Skin of body (tissue), 2 donors: ENCODE data around the gene MILR1. TPM values are rescaled to one million over a fixed set of nuclear protein-coding genes. Genes with fewer than 3 reads are reported as not detected.
"Not testable (repeated sequence)": the region's sequence is repeated elsewhere in the genome, so short reads cannot be mapped to it uniquely, and the experiment has no call there.

ENCODE experiments used
- DNase-seq: peaks from one replicate; lab custom pipeline; 2025; lab: John Stamatoyannopoulos, UW
- total RNA-seq: library from RNA; depleted of rRNA; stranded (reverse); fragments of >200 nt; gene quantifications from one replicate; pipeline ENCODE4 v1.2.3, GENCODE V29; 2014

Gene MILR1
- total RNA-seq, 1 donor from 2014 or later = 5.2 TPM

DNA sequence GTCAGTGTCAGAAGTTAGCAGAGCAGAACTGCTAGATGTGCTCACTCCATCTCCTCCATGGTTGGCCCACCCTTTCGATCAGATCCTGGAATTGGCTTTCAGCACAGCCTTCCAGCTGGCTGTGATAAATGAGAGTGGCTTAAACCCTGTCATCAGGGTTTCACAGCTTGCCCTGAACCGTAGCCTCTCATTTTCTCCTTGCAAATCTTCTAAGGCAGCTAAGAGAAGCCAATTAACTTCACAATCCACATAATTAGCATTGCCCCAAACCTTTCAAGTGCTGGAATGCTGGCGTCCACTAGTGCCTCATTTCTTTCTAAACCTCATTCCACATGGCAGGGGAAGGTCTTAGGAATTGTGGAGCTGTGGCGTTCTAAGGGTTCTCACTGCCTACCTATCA is 21.7 kb downstream of the MILR1 start:
- no peak for DNase-seq

DNA sequence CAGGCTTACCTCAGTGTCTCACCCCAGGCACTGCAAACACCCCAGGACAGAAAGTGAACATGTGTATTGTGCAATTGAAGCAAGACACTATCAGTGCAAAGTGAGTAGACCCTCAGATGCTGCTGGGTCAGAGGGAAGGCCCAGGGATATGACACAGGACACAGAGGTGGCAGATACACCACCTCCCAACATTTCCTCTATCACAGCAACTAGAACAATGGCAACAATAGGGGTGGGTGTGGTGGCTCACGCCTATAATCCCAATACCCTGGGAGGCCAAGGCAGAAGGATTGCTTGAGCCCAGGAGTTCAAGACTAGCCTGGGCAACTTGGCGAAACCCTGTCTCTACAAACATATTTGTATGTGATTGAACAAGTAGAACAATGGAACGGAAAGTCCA is 22.5 kb downstream of the MILR1 start:
- DNase-seq = no peak

DNA sequence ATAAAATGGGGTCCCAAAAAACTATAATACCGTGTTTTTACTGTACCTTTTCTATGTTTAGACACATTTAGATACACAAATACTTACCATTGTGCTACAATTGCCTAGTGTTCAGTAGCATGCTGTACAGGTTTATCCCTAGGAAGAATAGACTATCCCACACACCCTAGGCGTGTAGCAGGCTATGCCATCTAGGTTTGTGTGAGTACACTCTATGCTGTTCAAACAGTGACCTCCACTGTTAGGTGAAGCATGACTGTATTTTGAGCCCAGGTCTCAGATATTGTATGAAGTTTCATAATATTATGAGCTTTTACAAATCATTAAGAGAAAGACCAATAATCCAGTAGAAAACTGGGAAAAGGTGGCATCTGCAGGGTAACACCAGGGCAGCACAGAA is 23.6 kb downstream of the MILR1 start:
- no peak for DNase-seq

DNA sequence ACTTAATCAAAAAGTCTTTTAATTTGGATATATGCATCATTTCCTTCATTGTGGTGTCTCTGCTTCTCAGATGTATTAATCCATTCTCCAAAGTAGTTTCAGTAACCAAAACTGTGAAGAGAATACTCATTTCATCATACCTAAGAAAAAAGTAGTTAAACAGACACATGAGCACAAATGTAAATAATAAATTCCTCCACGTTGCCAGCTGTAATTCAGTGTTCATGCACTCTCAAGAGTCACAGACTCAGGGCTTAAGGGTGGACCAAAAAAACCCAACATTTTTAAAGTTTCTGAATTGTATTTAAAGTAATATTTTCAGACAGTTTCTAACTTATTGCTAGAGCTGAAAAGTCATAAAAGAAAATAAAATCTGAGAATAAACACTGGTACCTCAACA is 28.9 kb downstream of the MILR1 start:
- DNase-seq = no peak

DNA sequence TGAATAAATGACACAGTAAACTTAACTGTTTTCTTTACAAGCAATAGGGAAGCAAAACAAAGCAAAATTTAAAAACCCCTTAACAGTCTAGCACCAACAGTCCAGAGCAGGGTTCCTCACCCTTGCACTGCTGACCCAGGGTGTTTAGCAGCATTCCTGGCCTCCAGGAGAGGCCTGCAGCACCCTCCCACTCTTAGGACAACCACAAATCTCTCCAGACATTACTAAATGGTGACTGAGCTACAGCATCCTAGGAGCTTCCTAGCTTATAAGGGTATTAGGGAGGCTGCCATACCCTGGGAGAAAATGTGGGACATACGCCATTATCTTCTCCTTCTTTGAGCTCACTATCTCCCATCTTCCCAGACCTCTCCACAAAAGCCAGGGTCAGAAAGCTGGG is 32.0 kb downstream of the MILR1 start:
- no peak for DNase-seq

DNA sequence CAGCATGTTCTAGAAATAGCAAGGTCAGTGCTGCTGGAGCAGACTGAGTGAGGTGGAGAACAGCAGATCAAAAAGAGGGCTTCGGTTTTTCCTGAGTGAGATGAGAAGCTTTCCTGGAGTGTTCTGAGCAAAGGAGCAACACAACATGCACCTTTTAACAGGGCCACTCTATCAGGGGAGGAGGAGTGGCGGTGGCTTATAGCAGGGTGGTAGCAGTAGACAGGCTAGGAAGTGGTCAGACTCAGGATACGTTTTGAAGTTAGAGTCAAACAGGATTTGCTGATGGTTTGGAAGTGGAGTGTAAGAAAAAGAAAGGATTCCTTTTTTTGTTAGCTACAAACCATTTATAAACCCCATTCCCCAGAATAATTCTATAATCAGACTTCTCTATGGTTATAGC is 35.5 kb downstream of the MILR1 start:
- DNase-seq = no peak

DNA sequence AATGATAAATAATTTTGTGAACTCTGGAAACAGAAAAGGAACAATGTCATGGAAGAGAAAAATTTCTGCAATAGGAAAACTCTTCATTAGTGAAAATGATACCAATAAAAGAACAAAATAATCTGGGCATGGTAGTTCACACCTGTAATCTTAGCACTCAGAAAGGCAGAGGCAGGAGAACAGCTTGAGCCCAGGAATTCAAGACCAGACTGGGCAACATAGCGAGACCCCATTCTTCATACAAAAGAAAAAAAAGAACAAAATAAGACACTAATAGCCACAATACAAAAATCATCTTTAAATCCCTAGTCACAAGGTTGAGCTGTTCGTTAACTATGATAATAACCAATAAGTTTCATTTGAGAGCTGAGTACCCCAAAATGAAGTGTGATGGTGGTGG is 39.4 kb downstream of the MILR1 start:
- DNase-seq = no peak

DNA sequence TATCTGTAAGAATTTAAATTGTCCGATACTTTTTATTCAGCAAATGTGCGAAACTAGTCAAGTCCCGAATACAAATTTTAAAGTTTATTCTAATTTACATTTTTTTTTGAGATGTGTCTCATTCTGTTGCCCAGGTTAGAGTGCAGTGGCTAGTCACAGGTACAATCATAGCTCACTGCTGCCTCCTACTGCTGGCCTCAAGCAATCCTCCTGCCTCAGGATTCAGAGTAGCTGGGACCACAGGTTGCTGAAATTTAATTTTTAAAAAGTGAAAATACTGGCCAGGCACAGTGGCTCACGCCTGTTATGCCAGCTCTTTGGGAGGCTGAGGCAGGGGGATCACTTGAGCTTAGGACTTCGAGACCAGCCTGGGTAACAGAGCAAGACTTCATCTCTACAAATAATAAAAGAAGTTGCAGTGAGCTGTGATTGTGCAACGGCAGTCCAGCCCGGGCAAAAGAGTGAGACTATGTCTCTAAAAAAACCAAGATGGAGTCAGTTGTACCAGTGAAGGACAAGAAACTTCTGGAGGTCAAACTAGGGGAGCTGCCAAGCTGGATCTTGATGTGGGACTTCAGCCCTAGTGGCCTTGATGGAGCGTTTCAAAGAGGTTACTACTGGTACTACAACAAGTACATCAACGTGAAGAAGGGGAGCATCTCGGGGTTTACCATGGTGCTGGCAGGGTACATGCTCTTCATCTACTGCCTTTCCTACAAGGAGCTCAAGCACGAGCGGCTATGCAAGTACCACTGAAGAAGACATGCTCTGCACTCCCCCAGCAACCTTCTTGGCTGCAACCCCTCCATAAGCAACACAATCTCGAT is 42.3 kb downstream of the MILR1 start:
- no peak for DNase-seq

DNA sequence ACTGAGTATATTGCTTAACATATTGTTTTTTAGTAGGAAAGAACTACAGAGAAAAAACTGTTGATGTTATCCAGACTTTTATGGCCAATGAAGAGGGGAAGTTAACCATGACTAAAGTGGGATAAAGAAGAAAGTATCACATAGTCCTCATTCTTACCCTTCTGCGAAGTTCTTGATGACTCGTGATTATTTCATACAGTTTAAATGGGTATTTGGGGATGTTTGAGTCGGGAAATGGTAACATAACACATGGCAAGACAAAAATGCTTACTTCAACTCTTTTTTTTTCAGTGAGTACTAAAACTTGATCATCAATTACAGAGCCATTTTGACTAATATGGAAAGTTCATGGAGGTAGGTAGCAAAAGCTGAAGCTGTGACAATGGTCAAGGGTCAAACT is 43.1 kb downstream of the MILR1 start:
- no peak for DNase-seq

DNA sequence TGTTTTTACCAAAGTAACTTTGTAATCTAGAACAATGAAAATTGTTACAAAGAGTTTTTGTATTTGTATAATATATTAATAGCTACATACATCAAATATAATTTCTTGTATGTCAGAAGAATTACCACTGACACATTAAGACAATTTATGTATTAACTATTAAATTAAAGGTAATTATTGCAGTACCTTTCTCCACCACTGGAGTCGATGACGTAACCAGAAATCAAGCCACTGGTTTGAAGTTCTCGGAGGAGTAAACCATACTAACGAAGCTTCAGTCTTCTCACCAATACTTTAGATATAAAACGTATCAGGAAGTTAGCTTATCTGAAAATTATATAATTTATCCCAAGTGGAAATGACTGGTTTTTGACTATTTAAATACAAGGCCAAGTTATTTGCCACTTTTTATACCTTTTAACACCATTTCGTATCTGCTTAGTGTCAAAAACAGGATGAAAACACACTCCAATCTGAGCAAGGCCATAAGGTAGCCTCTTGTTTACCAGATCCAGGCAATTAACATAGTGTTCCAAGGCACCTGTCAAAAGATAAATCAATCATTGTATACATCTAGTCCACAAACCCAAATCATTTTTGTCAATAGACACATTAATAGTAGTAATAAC is 43.7 kb downstream of the MILR1 start:
- no peak for DNase-seq

DNA sequence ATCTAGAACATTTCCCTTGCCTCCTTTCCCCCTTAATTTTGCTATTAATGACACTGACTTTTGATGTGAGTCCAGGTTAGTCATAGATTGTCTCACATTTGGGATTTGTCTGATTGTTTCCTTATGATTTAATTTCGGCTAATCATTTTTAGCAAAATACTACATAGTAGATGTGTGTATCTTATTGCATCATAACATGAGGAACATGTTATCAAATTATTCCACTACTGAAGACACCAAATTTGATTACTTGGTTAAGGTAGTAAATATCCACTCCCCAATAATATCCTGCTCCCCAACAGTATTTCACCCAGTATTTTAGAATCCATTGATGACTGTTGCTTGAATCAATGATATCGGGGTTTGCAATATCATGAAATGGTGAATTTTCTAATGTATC is 45.2 kb downstream of the MILR1 start:
- no peak for DNase-seq

DNA sequence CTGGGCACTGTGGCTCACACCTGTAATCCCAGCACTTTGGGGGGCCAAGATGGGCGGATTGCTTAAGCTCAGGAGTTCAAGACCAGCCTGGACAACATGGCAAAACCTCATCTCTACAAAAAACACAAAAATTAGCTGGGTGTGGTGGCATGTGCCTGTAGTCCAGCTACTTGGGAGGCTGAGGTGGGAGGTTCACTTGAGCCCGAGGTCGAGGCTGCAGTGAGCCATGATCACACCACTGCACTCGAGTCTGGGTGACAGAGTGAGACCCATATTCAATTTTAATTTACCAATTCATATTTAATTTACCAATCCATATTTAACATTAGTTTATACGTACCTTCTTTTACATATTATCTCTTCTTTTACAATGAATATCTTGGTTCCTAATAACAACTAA is 46.4 kb downstream of the MILR1 start:
- not testable (repeated sequence) for DNase-seq

DNA sequence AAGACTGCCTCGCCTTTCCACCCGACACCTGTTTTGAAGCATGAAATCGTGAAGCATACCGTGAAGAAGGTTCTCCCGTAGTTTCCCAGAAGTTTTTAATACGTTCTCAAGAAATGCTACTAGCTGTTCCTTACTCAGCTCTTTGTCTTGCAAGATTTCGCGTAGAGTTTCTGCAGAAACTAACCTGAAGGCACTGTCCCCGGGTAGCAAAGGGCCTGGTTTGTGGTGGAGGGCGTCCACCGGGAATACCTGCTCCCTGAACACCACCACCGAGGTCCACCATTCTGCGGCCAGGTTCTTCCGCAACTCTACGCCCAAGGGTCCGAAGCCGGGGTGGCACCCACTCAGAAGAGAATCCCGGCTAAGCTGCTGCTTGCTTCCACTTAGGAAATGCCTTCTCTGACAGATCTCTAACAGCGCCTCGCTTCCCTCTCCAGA is 47.5 kb downstream of the MILR1 start:
- no peak for DNase-seq

DNA sequence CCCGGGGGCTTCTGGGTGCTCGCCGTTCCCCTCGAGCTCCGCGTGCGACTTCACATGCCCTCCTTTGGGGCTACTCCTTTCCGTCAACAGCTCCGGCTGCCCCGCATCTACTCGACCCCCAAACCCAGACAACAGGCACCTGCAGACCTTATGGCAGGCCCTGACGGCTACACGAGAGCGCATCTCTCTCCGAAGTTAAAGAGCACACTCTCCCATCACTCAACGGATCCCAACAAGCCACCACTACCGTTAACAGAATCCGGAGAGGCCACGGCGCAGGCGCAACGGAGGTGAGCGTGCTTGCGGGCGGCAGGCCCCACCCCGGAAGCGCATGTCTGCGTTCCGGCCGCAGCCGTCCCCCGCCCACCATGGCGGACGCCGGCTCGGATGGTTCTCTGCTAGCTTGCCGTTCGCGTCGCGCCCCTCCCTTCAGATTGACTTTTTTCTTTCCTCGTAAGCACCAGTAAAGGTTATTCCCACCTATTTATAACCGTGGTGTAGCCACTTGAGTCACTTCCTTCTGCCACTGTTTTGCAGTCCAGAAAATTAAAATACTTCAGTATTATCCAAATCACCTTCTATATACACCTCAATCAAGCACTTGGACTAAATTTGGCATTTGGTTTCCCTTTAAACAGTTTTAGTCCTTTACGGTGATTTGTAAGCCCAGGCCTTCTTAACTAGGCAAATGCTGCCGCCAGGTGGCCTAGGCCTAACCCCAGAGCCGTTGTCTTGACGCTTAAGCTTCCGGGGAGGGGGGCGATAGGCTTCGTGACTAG is 48.1 kb downstream of the MILR1 start, which contains the start of gene POLG2:
Gene POLG2 (minus strand): TSS at position 269 of the 779 bp plus-strand sequence. CDS start 86 bp downstream, at position 183.
- peak; percentile 82 for DNase-seq

DNA sequence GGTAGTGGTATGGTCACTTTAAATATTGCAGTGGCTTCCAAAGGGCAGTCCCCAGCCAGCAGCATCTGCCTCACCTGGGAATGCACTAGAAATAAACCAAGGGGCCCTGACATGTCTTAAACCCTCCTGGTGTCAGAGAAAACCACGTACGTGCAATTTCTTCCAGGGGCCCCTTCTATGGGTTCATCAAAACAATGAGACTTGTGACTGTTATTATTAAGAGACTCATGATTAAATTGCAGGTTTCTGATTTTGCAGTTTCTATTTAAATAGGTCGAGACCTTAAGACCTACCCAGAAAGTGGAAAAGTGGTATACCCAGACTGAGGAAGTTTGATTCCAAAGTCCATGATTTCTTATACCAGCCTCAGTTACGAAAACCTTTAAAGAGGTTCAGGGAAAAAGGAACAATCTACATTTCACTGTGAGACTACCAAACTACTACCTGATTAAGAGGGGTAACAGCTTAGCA is 48.7 kb downstream of the MILR1 start:
- no peak for DNase-seq

DNA sequence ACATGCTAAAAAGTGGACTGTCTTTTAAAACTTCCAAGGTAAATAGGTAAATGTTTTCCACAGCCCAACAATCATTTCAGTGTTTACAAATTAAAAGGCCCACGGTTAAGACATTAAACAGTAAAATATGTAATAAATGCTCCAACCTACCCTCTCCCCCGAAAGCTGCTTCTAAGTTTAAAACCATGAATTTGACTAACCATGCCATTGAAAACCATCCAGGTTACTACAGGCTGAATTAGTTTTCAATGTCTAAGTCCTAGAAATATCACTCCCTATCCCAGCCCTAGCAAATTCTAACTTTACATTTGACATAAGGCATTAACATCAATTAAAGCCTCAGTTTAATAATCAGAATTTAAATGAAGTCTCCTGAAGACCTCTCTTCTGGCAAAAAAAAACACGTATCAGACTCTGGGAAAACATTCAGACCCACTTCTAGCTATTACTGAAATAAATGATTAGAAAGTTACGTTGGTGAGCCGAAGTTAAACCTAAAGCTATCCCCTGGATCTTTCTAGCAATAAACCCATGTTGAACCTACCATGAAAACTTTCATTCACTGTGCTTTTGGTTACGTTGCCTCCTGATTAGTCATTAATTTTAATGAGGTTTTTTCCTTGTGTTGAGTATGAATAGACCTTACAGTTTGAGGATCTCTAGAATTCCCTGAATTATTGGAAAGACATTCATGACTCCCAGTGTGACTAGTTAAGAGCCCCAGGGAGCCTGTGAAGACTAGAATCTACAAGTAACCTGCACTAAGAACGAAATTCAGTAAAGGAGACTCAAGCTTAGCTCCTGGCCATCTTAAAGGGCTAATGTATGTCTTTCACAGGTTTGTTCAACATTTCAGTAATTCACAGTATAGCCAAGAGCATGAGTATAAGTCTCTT is 49.6 kb downstream of the MILR1 start:
- DNase-seq = no peak

DNA sequence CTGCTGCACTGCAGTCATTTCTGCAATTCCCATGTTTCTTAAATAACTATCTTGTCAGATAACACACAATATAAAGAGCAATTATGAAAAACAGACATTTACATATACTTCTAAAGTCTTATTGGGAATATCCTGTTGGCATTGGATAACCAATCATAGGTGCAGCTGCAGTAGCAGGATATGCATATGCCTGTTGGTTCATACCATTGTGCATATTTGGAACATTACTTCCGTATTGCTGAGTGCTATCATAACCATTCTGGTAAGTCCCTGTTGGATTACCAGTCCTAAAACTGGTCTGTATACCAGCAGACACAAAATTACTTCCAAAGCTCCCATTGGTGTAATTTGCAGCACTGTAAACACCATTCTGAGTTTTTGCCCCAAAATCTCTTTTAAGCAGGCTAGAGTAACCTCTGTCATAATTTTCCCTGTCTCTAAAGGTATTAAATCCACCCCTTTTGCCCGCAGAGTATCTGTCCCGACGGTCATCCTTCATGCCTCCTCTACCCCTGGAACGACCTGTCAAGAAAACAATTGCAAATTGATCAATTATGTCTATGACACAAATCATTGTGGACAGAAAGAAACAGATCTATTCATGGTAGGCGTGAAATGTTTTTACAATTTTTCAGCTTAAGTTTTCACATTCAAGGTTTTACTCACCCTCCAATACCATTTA is 51.0 kb downstream of the MILR1 start:
- no peak for DNase-seq

DNA sequence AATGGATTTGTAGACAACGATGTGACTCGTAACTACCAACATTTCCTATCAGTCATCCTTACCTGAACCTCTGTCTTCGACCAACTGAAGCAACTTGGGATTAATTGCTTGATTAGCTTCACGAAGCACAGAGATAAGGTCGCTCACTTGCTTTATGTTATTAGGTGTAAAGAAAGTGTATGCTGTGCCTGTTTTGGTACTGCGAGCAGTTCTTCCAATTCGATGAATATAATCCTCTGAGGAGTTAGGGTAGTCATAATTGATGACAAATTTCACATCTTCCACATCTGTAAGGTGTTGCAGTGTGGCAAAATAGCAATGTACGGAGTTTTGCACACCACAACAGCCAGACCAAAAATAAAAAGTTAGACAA is 51.6 kb downstream of the MILR1 start:
- no peak for DNase-seq

DNA sequence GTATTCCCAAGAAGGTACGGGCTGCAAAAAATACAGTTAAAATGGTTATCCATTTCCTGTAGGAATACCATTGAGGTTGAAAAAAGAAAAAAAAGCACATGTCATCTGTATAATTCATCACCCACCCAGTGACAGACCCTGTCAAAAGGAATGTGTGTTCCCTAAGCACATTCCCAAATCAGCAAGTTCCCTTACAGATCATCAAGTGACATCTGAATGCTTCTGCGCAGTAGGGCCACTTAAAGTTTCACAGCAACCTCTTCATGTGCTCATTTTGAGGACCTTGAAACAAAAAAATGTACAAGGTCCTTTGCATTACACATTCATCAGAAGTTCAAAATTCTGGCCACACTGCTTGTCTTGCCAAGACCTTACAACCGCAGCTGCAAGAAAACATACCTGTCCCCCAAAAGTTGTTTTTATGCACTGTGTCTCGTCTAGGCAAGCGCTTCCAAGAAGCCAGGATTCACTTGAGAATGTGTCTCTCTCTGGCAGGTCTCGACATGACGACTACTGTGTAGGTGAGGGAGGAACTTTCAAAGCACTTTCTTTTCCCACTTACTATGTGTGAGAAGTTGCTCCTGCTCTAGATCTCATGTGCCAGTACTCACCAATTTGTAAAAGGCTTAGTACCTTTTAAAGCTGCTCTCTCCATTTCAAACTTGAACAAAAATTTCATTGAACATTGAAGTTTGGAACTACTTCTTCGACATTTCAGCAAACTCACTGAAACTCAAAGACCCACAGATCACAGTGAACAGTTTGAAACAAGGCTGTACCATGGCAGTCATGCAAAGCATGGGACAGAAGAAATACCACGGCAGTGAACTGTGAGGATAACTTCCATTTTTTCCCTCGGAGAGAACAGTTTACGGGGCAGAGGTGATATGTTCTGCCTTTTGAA is 52.2 kb downstream of the MILR1 start:
- DNase-seq = no peak
